Neuron (in vitro differentiated cells): ENCODE results near the gene NUB1.

Experiments used
- H2AFZ ChIP-seq: one replicate; pipeline ENCODE4 v1.6.1; 2013; ENCODE audit warnings: low read depth, mild to moderate bottlenecking, inconsistent platforms, low read length, moderate library complexity
- H3K27me3 ChIP-seq: one replicate; pipeline ENCODE4 v1.6.1; 2013; ENCODE audit warnings: low read length; ENCODE audit not compliant: insufficient read depth
- H3K36me3 ChIP-seq: one replicate; pipeline ENCODE4 v1.6.1; 2013; ENCODE audit warnings: low read length; ENCODE audit not compliant: insufficient read depth
- H3K4me1 ChIP-seq: one replicate; pipeline ENCODE4 v1.6.1; 2013; ENCODE audit warnings: low read length; ENCODE audit not compliant: insufficient read depth
- H3K4me3 ChIP-seq: 2 replicates; pipeline ENCODE4 v1.5.1; 2013; ENCODE audit warnings: mild to moderate bottlenecking, low read length, moderate library complexity
- H3K9me3 ChIP-seq: one replicate; pipeline ENCODE4 v1.6.1; 2013; ENCODE audit warnings: low read length

Gene NUB1

GRCh38 chr7:151342102-151342646, 562 bp downstream of the NUB1 start:
- peak overlapping the region; percentile 99 for H3K4me3 ChIP-seq
- peaks cover 9% of the 10 kb centered on the region for H3K4me1 ChIP-seq
- H3K9me3 ChIP-seq = no peaks in the 10 kb centered on the region
- peaks cover 16% of the 10 kb centered on the region for H3K36me3 ChIP-seq
- no peaks in the 10 kb centered on the region for H3K27me3 ChIP-seq
- H2AFZ ChIP-seq = peak overlapping the region; percentile 96

- Histone ChIP-seq H3K36me3 (peaks cover 21% of the 10 kb centered on the region), H2AFZ (no peak overlapping the region), H3K4me3 (peak overlapping the region; percentile 99), H3K4me1 (peaks cover 9% of the 10 kb centered on the region), H3K9me3 (no peaks in the 10 kb centered on the region), H3K27me3 (no peaks in the 10 kb centered on the region)
Observed at GRCh38 chr7:151342811-151343210, 1.2 kb downstream of the NUB1 start.

DNA sequence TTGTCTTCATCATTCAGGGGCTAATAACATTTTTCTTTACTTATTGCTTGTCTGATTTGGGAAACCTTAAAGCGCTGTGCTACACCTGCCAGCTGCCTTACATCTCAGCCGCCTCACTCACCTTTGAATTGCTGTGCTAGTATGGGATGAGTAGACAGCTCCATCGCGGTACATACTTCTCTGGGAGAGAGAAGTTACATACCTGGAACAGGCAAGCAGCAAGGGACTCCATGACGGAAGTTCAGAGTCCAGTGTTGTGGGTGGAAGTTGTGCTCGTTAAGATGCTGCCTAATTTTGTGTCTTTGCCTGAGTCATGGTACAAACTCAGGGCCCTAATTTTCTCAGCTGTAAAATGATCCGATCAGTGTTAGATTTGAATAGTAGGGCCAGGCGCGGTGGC, 1.9 kb downstream of the NUB1 start:
- Histone ChIP-seq H3K4me1 (peaks cover 9% of the 10 kb centered on the region), H3K27me3 (no peaks in the 10 kb centered on the region), H3K4me3 (no peak overlapping the region), H2AFZ (no peak overlapping the region), H3K9me3 (no peaks in the 10 kb centered on the region), H3K36me3 (peaks cover 21% of the 10 kb centered on the region)

DNA sequence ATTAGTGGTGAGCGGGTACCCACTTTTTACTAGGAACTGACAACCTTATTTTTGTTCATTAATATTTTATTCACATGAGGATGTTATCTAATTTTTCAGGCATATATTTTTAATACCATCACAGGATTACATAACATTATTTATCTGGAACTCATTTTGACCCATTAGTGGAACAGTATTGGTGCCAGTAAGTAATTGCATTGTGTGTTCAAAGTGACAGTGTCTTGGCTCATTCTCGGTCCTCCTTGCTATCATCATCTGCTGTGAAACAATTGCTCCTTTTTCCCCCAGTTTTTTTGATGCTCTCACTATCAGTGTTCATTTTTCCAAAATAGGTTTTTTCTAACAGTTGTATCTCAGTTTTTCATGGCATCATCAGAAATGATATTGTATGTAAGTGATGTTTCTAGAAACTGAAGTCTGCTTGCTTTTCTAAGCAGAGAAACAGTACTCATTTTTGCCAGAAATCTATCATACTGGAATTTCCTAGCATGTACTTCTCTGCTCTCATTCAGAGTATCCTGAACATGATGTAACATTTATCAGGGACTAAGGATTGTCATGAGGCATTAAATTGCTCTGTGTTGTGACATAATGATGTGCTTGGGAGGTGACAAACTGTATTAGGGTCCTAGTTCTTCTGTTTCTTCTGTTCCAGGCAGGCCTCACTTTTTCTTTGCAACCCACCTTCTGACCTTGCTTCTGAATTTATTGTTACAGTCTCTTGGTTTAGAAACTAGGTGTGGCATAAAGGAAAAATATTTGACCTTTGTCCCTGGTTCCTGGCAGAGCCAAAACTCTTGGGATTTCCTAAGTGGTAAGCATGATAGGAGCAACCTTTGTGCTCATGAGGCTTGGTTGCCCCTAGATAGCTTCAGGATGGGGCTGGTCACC, 4.2 kb downstream of the NUB1 start:
- no peaks in the 10 kb centered on the region for H3K27me3 ChIP-seq
- no peak overlapping the region for H2AFZ ChIP-seq
- peaks cover 32% of the 10 kb centered on the region for H3K36me3 ChIP-seq
- no peaks in the 10 kb centered on the region for H3K9me3 ChIP-seq
- no peak overlapping the region for H3K4me3 ChIP-seq
- peaks cover 9% of the 10 kb centered on the region for H3K4me1 ChIP-seq

DNA sequence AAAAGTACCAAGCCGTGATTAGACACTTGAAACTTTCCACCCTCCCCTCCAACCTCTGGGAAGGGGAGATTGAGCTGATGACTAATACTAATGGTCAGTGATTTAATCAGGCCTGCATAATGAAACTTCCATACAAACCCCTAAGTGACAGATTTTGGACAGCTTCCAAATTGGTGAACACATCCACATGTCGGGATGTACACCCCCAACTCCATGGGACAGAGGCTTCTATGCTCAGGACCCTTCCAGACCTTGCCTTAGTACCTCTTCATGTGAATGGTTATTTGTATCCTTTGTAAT, 4.8 kb downstream of the NUB1 start:
- Histone ChIP-seq H3K4me1 (peaks cover 9% of the 10 kb centered on the region), H3K27me3 (no peaks in the 10 kb centered on the region), H2AFZ (no peak overlapping the region), H3K9me3 (no peaks in the 10 kb centered on the region), H3K36me3 (peaks cover 38% of the 10 kb centered on the region), H3K4me3 (no peak overlapping the region)

- Histone ChIP-seq H3K9me3 (no peaks in the 10 kb centered on the region), H2AFZ (no peak overlapping the region), H3K4me1 (peaks cover 9% of the 10 kb centered on the region), H3K36me3 (peaks cover 45% of the 10 kb centered on the region), H3K27me3 (no peaks in the 10 kb centered on the region), H3K4me3 (no peak overlapping the region)
Observed at GRCh38 chr7:151347200-151347599, 5.6 kb downstream of the NUB1 start.

GRCh38 chr7:151348970-151349369, 7.4 kb downstream of the NUB1 start:
- H3K4me3 ChIP-seq = no peak overlapping the region
- peaks cover 63% of the 10 kb centered on the region for H3K36me3 ChIP-seq
- no peak overlapping the region for H2AFZ ChIP-seq
- no peaks in the 10 kb centered on the region for H3K4me1 ChIP-seq
- no peaks in the 10 kb centered on the region for H3K27me3 ChIP-seq
- no peaks in the 10 kb centered on the region for H3K9me3 ChIP-seq

DNA sequence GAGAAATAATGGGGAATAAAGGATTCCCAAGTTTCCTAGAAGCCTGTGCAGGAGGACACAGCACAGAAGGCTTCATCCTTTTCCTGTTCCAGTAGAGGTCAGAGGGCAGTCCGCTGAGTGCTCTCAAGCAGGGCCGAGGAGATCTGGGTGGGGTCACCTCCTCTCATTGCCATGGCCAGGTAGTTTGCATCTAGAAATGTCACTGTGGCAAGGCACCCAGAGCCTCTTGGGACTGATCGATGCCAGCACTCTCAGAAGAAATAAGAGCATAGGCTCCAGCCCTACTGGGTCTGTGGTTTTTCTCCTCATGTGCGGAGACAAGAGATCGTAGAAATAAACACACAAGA, 7.9 kb downstream of the NUB1 start:
- Histone ChIP-seq H3K4me1 (no peaks in the 10 kb centered on the region), H3K4me3 (no peak overlapping the region), H3K9me3 (no peaks in the 10 kb centered on the region), H3K36me3 (peaks cover 64% of the 10 kb centered on the region), H2AFZ (no peak overlapping the region), H3K27me3 (no peaks in the 10 kb centered on the region)

GRCh38 chr7:151351027-151351426, 9.4 kb downstream of the NUB1 start:
- peaks cover 71% of the 10 kb centered on the region for H3K36me3 ChIP-seq

GRCh38 chr7:151351967-151352366, 10.4 kb downstream of the NUB1 start:
- no peaks in the 10 kb centered on the region for H3K4me1 ChIP-seq
- H3K4me3 ChIP-seq = no peak overlapping the region
- H2AFZ ChIP-seq = no peak overlapping the region
- H3K9me3 ChIP-seq = no peaks in the 10 kb centered on the region
- no peaks in the 10 kb centered on the region for H3K27me3 ChIP-seq
- peaks cover 68% of the 10 kb centered on the region for H3K36me3 ChIP-seq

More at GRCh38 chr7:151351027-151351426, 9.4 kb downstream of the NUB1 start:
- no peaks in the 10 kb centered on the region for H3K27me3 ChIP-seq
- H3K4me3 ChIP-seq = no peak overlapping the region
- H3K9me3 ChIP-seq = no peaks in the 10 kb centered on the region
- no peak overlapping the region for H2AFZ ChIP-seq
- no peaks in the 10 kb centered on the region for H3K4me1 ChIP-seq

DNA sequence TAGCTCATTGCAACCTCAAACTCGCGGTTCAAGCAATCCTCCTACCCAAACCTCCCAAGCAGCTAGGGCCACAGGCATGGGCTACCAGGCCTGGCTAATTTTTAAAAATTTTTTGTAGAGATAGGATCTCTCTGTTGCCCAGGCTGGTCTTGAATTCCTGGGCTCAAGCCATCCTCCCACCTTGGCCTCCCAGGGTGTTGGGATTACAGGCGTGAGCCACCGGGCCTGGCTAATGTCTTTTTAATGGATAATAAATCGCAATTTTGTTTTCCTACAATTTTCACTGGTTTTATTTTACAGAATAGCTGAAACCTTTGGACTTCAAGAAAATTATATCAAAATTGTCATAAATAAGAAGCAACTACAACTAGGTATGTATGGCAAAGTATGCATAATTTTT, 10.9 kb downstream of the NUB1 start:
- Histone ChIP-seq H3K4me1 (no peaks in the 10 kb centered on the region), H3K27me3 (no peaks in the 10 kb centered on the region), H3K4me3 (no peak overlapping the region), H3K36me3 (peaks cover 66% of the 10 kb centered on the region), H2AFZ (no peak overlapping the region), H3K9me3 (no peaks in the 10 kb centered on the region)

DNA sequence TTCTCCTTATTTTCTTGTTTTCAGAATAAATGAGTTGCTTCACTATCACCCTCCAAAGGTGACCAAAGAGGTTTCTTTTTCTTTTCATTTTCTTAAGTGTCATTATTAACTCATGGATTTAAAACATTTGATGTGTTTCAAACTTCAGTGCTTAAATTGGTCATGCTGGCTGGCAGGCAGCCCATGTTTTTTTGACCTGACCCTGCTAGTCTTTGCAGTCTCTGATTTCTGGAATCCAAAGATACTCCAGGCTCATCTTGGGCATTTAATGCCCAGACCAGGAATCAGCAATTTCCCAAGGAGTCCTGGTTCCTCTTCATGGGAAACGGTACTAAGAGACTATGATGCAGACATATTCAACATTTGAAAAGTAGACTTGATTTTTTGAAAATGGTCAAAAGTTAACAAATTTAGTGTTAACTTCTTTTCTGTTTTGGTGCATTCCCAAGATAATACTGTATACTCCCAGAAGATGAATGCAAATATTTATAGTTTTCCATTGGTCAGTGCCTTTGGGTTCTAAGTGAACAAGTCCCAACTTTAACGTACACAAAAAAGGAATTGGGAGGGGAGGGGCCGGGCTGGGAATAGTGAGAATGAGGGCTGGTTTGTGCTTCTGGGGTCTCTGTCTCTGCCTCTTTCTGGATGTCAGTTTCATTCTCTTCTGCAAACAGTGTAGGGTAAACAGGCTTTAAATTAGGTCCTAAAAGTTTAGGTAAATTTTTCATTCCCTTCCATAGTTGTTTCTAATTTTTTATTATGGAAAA, 19.8 kb downstream of the NUB1 start:
- Histone ChIP-seq H3K36me3 (peaks cover 37% of the 10 kb centered on the region), H3K9me3 (peaks cover 8% of the 10 kb centered on the region), H3K4me3 (no peak overlapping the region), H3K4me1 (no peaks in the 10 kb centered on the region), H2AFZ (no peak overlapping the region), H3K27me3 (no peaks in the 10 kb centered on the region)

DNA sequence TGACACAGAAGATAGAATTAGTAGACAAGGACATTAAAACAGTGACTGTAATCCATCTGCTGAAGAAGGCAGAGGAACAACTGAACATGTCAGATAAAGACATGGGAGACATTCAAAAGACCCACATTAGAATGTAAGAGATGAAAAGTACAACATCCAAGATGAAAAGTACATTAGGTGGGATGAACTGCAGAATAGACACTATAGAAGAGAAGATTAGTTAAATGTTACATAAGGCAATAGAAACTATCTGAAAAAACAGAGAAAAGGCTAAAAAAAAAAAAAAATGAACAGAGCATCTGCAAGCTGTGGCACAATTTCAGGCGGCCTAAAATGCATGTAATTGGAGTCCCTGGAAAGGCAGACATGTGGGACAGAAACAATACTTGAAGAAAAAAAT, 21.6 kb downstream of the NUB1 start:
- H2AFZ ChIP-seq = no peak overlapping the region
- peaks cover 8% of the 10 kb centered on the region for H3K9me3 ChIP-seq
- H3K27me3 ChIP-seq = no peaks in the 10 kb centered on the region
- peaks cover 28% of the 10 kb centered on the region for H3K36me3 ChIP-seq
- no peak overlapping the region for H3K4me3 ChIP-seq
- peaks cover under 1% of the 10 kb centered on the region for H3K4me1 ChIP-seq
